CD4-positive, alpha-beta T cell treated with Interleukin-1 beta for 1 hour (primary cell): ENCODE data around the gene AGRP.
"Not testable (repeated sequence)": the region's sequence is repeated elsewhere in the genome, so short reads cannot be mapped to it uniquely, and the experiment has no call there.

Experiments used
- DNase-seq, 2 donors: peaks; one replicate each; pipeline ENCODE4 v3.0.0-alpha.2; 2020 to 2022

The AGRP gene

DNA sequence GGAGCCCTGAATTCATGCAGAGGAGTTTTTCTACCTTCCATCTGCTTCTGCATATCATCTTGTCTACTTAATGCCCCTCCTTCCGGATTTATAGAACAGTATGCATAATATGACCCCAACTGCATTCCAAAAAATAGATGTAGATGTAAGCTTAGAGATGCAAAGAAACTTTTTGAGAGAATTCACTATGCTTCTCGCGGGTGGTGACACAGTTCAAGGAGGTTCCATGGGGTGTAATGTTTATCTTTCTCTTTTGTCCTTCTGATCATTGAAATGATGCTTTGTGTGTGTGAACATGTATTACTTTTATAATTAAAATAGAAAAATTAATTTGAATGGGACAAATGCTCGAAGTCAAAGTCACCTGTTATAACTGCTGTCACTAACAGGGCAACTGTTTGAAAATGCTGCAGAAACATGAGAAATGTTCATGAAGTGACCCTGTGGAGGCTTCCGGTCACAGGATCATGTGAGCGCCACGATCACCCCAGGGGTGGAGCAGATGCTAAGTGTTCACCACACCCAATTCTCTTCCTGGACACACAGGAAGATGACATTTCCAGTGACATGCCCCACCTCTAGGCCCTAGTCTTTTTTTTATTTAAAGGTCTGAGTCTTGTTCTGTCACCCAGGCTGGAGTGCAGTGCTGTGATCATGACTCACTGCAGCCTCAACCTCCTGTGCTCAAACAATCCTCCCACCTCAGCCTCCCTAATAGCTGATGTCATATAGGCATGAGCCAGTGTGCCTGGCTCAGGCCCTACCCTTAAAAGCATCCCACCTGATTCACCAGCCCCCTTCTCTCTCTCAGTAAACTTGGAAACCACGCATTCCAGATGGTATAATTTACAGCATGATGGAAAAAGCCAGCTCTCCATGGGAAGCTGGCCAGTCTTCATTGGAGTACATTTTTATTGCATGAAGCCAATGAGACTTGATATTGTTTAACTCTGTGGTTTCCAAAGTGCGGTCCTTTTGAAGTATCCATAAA is 21.0 kb upstream of the AGRP start:
- peak; percentile 72 to 79 for DNase-seq

DNA sequence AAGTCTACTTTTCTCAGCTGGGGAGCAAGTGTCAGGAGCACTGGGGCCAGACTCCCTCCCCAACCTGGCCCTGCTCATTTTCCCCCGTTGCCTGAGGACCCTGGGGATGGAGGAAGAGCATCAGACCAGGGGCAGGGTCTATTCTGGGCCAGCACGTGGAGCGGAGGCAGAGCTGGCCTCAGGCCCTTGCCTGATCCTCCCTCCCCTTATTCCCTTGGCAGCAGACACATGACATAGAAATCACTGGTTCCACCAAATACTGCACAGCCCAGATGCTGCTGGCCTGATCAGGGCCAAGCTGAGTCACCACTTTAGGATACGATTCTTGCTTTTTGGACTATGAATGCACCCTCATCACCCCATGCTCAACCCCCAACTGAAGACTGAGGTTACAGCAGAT is 15.8 kb upstream of the AGRP start:
- DNase-seq, result no peak

DNA sequence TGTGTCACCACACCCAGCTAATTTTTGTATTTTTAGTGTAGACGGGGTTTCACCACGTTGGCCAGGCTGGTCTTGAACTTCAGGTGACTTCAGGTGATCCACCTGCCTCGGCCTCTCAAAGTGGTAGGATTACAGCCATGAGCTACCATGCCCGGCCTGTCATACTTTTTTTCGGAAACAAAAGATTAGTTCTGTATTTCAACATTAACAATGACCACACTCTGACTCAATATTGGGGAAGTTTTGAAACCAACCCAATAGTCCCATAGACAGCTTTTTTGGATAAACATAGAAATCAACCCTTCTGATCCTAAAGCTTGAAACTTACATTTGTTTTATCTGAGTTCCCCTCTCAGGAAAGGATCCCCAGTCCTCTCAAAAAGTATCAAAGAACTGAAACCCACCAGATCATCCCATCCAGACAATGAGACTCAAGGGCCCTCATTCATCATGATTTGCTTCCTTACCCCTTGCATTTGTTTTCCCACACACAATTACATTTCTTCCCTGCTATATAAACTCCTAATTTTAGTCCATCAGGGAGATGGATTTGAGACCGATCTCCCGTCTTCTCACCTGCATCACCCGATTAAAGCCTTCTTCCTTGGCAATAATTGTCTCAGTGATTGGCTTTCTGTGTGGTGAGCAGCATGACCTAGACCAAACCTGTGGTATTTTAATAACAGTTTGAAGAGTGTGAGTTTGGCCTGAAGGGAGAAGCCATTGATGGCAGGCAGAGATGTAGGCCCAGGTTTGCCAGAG is 7.2 kb upstream of the AGRP start:
- DNase-seq, result no peak

DNA sequence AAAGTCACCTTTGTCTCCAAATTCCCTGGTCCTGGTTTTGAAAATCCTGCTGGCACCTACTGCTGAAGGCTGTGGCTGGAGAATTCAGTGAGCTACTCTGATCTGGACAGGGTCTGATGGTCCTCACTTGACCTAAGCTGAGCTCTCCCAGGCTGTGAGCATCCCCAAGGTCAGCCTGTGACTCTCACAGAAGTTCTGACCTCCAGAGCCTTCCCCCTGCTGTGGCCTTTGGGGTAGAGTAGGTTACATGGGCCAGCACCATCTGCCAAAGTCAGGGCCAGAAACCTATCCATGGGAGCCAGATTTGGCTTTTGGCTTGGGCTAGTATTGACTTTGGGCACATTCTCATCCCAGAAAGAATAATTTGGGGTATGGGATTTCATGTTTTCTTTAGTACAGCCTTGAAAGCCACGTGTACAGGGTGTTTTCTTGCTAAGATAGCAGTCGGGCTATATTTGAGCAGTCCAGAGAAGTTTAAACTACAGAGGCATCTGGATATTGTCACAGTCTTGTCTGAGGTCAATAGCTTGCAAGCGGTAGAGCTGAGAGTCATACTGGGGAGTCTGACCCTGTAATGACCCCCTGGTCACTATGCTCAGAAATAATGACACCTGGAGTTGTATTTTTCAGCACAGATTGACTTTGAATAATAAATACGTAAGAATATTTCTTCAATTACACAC is 6.2 kb upstream of the AGRP start:
- no peak for DNase-seq

DNA sequence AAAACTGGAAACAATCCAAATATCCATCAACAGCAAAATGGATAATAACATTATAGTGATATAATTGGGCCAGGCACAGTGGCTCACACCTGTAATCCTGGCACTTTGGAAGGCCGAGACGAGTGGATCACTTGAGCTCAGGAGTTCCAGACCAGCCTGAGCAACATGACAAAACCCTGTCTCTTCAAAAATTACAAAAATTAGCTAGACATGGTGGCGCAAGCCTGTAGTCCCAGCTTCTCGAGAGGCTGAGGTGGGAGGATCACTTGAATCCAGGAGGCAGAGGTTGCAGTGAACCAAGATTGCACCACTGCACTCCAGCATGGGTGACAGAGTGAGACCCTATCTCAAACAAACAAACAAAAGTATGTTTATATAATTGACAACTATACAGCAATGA is 4.2 kb upstream of the AGRP start:
- not testable (repeated sequence) for DNase-seq

DNA sequence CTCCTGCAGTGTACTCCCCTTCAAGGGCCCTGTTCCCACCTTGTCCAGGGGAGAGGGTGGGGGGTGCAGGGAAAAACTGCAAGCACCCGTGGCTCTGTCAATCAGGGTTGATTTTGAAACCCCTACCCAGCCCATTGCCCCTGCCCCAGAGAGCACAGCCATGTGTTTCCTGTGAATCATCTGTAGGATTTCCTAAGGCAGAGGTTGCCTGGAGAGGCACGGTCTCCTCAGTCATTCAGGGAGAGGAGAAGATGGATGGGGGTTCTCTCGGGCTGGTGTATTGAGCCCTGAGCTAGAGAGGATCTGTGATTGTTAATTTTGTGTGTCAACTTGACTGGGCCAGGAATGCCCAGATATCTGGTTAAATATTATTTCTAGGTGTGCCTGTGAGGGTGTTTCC is 3.5 kb upstream of the AGRP start:
- DNase-seq, result peak in 1 of 2 donors; percentile 16

DNA sequence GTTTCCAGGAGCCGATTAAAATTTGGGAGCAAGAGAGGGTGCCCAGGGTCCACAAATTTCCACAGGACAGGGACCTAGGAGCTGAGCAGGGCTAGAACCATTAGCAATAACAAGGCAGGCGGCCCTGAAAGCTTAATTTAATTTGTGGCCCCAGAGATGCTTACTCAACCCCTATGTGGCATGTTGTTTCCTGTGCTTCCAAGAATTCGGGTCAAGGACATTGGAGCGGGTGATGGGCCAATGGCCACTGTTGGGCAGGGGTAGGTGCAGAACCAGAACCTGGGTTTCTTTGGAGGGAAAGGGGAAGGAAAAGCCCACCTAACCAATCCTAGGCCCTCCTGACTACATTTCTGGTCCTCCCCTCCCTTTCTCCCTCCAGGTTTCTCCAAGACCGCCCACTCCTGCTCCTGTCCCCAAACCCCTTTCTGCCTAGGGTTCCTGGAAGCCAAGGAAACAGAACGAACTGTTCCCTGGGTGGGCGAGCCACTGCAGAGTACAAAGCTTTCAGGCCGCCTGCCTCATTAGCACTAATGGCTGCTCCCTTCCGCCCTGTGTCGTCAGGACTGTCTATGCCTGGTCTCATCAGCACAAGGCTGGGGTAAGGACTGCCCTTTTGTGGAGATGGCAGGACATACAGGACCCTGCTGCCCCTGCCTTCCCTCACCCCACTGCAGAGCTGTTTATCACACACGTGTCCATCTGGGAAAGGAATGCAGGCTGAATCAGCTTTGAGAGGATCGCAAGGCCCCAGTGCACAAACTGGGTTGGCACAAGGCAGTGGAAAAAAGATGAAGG is 581 bp upstream of the AGRP start:
- DNase-seq, result no peak

DNA sequence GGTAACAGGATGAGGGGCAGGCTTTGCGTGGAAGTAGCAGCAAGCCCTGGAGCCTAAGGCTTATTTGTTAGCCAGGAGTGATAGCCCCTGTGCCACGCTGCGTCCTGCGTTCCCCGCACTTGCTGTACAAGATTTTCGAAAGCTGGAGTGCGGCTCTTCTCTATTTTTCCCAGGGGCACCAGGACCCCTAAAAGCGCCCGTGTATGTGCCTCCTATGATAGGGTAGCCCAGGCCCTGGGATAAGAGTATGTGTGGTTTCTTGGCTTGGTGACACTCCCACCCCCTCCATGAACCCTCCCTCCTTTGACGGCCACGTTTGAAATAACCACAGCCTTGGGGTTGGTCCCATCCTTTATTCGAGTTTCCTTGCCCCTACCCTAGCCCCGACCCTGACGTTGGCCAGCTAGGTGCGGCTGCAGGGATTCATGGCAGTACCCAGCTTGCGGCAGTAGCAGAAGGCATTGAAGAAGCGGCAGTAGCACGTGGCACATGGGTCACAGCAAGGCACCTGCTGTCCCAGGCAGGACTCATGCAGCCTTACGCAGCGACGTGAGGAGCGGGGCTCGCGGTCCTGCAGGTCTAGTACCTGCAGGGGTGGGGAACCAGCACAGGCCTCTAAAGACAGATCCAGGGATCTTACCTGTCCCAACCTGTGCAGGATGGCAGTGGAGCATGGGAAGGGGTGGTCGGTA is 968 bp downstream of the AGRP start:
- DNase-seq, result no peak

DNA sequence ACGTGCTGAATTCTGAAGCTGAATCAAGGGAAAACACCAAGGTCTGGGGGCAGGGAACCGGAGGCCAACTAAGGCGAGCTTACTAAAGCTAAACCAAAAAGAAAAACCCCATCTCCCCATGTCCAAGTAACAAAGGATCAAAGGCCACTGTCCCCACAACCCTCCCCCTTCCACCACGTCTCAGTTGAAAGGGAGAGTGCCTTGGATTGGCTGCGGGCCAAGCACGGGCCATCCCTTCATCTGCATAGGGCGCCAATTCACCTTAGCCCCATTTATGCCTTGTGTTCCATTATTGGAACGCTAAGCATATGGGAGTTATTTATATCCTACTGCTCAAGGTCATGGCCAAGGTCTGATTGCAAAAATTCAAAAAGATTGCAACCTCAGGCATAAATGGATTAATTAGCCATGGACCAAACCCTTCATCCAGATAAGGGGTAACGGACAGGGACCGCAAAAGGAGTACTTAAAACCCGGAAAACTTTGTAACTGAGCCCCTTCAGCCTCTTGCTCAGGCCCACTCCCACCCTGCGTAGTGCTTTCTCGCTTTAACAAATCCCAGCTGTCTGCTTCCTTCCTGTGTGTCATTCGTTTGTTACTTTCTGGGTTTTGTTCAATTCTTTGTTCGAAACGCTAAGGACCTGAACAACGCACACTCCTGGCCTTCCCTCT is 1.6 kb downstream of the AGRP start:
- peak; percentile 24 to 54 for DNase-seq

DNA sequence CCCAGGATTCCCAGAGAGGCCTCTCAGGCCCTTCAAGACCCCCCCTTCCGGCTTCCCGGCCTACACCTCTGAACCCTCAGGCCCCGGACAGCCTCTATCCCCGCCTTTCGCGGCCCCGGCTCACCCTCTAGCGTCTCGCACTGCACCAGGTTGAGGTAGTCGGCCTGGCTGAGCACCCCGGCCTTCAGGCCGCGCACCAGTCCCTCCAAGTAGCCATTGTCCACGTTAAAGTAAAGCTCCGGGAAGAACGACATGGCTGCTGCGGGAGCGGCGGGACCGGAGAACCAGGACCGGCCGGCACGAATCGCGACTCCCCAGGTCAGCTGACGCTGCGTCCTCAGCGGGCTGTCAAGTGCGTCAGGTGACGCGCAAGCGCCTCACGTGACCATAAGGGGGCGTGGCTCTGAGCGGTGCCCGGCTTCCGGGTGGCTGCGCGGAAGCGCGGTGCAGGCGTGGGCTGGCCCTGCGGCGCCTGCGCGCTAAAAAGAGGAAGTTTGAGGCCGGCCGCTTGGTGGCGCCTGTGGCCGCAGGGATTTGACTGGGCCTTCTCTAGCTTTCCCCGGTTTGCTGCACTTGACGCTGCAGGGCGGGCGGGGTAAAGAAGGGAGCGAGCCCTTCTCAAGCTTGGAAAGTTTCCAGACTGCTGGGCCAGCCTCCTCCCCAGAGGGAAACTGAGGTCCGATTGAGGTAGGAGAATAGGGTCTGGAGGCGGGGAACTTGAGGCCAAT is 2.4 kb downstream of the AGRP start, which contains the start of gene ATP6V0D1:
Gene ATP6V0D1, minus strand, starts transcription at position 325 of the 728 bp plus-strand sequence. Its CDS starts 71 bp downstream, at position 254.
- peak; percentile 99 for DNase-seq

DNA sequence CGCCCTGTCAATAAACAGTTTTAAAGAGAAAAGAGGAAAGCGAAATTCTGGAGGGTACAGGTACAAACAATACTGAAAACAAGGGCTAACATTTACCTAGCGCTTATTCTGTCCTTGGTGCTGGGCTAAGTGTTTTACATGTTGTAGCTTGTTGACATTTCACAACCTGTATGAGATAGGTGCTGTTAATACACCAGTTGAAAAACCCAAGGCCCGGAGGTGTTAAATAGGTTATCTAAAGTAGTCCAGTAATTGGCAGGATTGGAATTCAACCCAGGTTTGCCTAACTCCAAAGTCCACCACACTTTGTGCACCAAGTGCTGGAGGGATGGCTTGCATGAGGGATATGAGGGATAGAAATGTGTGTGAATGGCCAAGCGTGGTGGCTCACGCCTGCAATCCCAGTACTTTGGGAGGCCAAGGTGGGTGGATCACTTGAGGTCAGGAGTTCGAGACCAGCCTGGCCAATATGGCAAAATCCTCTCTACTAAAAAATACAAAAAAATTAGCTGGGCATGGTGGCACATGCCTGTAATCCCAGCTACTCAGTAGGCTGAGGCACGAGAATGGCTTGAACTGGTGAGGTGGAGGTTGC is 5.3 kb downstream of the AGRP start:
- no peak for DNase-seq

DNA sequence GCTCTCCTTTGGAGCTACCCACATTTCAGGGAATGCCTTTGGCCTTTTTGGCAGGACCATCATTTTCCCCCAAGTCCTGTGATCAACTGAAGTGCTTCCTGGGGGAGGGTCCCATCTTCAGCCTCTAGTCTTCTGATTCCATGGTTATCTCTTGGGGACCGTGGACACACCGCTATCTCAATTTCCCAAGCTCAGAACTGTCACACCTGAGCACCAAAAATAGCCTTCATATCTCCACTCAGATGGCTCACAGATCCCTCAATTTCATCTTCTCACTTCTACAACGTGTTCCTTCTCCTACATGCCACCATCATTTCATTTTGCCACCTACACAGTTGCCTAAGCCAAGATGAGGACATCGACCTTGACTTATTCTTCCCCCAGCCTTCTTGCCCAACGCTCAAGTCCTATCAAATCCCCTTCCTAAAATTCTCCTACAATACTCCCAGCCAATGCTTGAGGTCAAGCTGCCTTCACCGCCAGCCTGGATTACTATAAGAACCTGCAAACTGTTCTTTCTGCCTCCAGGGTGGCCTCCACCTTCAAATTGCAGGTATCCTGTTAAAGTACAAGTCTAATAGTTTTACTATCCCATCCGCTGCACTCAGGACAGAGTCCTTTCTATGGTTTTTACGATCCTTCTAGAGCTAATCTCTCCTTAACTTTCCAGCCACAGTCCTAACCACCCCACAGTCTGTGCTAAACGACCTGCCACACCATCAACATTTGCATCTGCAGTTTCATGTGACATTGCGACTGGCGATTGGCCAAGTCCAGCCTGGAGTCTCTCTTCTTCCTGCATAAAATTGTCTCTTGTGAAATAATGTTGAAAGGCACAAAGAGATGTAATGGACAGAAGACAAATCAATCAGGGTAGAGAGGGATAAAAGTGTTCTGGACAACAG is 8.5 kb downstream of the AGRP start:
- DNase-seq, result no peak

DNA sequence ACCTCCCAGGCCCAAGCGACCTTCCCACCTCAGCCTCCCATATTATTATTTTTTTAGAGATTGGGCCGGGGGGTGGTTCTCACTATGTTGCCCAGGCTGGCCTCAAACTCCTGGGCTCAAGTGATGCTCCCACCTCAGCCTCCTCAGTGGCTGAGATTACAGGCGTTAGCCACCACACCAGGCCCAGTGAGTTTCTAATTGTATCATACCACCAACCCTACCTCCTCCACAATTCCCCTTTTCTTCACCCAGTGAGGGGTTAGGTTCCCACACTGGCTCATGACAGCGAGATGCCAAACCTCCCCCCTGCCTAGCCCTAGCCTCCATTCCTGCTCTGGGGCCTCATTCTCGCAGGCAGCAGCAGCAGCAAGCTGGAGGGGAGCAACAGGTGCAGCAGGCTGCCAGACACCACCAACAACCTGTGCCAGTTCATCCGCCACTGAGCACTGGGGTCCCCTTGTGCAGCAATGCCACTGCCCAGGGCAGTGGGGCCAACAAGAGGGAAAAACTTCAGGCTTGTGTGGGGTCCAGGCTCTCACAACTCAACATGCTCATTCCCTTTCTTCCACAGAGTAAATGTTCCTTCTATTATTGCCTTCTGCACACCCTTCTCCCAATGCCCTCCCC is 11.5 kb downstream of the AGRP start:
- no peak for DNase-seq

DNA sequence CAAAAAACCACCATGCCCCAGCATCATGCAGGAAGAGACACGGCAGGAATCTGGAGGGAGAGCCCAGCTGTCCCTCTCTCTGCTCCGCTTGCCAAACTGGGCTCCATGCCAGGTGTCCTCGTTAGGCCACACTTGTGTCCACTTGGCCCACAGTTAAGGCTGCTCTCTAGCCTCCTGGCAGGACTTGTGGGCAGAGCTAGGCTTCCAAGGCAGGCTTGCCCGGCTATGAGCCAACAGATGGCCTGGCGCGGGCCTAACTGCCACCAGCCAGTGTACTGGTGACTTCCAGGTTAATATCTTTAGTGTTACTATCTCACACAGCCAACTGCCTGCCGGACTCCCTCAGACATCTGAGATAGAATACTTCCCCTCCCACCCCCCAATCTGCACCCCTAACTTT is 13.0 kb downstream of the AGRP start:
- DNase-seq, result no peak

DNA sequence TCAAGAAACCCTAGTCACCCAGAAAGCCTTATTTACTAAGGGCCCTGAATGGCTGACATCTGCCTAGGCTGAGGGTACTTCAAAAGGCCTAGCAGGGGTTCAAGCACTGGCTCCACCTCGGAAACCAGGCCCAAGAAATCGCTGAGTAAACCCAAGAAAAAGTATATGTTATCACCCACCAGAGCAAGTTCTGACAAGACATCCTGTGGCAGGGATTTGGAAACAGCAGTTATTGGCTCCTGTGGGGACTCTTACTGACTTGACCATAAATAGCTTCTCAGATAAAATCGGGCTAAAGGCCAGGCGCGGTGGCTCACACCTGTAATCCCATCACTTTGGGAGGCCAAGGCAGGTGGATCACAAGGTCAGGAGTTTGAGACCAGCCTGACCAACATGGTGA is 14.6 kb downstream of the AGRP start:
- DNase-seq, result no peak

DNA sequence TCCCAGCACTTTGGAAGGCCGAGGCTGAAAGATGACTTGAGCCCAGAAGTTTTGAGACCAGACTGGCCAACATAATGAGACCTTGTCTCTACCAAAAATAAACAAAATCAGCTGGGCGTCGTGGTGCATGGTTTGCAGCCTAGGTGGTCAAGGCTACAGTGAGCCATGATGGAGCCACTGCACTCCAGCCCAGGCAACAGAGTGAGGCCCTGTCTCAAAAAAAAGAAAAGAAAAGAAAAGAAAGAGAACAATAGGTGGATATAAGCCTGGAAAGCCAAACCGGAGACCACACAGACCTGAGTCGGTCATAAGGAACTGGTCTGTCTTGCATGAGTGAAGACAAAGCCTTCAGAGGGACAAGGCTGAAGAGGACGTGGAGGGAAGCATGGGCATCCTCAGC is 16.8 kb downstream of the AGRP start:
- no peak for DNase-seq

DNA sequence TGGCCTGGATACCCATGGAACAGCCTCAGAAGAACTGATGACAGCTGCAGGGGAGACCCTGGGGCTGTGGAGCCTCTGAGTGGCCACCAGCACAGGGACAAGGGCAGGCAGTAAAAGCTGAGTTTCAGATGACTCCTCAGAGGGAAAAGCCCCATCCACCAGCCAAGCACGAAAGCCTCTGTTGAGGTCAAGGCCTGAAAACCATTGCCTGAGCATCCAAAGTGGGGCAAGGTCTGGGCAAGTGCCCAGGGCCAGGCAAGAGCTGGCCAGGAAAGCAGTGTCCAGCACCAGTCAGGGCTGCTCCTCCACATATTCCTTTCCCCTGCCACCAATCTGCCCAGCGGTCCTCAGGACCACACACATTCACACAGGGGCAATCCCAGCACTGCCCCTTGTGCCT is 18.8 kb downstream of the AGRP start:
- DNase-seq, result no peak

DNA sequence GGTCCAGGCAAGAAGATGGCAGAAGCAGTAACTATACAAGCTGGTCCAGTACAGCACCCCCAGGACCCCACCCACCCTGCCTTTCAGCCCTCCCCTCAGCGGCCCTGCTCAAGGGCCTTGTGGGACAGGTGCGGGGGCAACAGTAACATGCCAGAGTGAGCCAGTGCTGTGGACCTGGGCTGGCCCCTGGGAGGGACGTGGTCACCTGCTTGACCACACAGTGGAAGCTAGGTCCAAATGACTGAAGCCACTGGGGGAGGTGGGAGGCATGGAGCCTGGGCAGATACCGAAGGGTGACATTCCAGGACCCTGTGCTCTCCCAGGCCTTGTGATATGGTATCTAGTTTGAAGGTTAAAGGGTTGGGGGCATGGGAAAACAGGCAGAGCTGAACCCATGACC is 19.7 kb downstream of the AGRP start:
- no peak for DNase-seq
